Measurements from ENCODE around the gene KCNT1. TPM values are rescaled to one million over a fixed set of nuclear protein-coding genes. Genes with fewer than 3 reads are reported as not detected.

KCNT1 gene
- total RNA-seq, 1 donor from 2014 or later = not detected

DNA sequence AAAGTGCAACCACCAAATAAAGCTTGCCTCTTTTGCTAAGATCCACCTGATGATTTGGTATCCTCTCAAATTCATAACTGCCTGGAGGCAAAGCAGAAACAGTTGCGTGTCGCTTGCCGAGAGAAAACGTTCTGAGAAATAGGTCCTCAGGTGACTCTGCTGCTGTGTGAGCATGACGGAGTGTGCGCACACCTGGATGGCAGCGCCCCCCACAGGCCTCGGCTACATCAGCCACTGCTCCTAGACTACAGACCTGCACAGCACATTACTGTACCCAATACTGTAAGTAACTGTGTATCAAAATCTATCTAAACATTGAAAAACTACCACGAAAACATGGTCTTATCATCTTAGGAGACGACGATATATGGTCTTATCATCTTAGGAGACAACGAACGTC is 117.9 kb downstream of the KCNT1 start:
- Histone ChIP-seq H3K36me3 (ENCODE audit: control insufficient read depth, insufficient read depth, low read length) (peaks cover 42% of the 10 kb centered on the region), H3K27me3 (ENCODE audit: control insufficient read depth, insufficient read depth, low read length) (no peaks in the 10 kb centered on the region), H3K4me3 (ENCODE audit: low read depth, low read length) (no peak overlapping the region)
- TF ChIP-seq, protein P1, sequence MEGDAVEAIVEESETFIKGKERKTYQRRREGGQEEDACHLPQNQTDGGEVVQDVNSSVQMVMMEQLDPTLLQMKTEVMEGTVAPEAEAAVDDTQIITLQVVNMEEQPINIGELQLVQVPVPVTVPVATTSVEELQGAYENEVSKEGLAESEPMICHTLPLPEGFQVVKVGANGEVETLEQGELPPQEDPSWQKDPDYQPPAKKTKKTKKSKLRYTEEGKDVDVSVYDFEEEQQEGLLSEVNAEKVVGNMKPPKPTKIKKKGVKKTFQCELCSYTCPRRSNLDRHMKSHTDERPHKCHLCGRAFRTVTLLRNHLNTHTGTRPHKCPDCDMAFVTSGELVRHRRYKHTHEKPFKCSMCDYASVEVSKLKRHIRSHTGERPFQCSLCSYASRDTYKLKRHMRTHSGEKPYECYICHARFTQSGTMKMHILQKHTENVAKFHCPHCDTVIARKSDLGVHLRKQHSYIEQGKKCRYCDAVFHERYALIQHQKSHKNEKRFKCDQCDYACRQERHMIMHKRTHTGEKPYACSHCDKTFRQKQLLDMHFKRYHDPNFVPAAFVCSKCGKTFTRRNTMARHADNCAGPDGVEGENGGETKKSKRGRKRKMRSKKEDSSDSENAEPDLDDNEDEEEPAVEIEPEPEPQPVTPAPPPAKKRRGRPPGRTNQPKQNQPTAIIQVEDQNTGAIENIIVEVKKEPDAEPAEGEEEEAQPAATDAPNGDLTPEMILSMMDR (IDR thresholded peaks at IDR 0.05; ENCODE audit: insufficient read depth, low read length, severe bottlenecking) = peak; percentile 4
- DNase-seq (ENCODE audit: low read depth) (no peak), FAIRE-seq (no peak)

DNA sequence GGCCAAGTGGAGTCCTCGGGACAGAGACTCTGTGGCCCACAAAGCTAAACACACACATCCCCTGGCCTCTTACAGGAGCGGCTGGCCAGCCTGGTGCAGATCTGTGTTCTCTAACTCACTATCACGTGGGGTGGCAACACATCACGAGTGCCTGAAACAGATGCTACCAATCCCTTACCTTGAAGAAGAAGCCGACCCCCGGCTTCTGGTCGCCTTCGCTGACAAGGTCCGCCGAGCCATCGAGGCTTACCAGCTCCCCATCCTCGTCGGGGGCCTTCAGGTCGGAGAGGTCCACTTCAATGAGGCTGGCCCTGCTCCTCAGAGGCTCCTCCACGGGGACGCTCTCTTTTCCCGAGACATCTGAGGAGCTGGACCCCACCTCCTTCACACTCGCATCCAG is 118.7 kb downstream of the KCNT1 start:
- Histone ChIP-seq H3K4me3 (ENCODE audit: low read depth, low read length) (no peak overlapping the region), H3K27me3 (ENCODE audit: control insufficient read depth, insufficient read depth, low read length) (no peaks in the 10 kb centered on the region), H3K36me3 (ENCODE audit: control insufficient read depth, insufficient read depth, low read length) (peaks cover 41% of the 10 kb centered on the region)
- DNase-seq (ENCODE audit: low read depth) (no peak), FAIRE-seq (no peak)
- TF ChIP-seq, protein P1 (IDR thresholded peaks at IDR 0.05; ENCODE audit: insufficient read depth, low read length, severe bottlenecking) = no peak

DNA sequence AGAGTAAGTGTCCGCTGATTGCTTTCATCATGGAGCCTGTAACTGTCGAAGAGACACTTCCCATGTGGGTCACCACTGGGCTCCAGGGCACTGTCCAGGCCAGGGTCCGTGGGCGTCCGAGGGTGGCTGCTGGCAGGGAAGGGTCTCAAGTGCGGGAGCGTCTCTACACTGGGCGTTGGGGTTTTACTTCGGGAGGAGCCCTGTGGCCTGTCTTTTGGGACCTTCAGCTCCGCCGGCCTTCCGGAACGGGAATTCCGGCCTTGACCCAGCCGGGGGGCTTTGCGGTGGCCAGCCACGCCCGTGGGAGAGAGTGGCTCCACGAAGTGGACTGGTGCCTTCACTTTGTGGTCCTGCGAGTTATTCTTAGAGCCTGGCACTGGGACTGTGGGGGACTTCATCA is 119.1 kb downstream of the KCNT1 start:
- peaks cover 38% of the 10 kb centered on the region for H3K36me3 ChIP-seq (ENCODE audit: control insufficient read depth, insufficient read depth, low read length)
- no peak overlapping the region for H3K4me3 ChIP-seq (ENCODE audit: low read depth, low read length)
- TF ChIP-seq, protein P1 (IDR thresholded peaks at IDR 0.05; ENCODE audit: insufficient read depth, low read length, severe bottlenecking) = no peak
- FAIRE-seq (no peak), DNase-seq (ENCODE audit: low read depth) (no peak)
- no peaks in the 10 kb centered on the region for H3K27me3 ChIP-seq (ENCODE audit: control insufficient read depth, insufficient read depth, low read length)

DNA sequence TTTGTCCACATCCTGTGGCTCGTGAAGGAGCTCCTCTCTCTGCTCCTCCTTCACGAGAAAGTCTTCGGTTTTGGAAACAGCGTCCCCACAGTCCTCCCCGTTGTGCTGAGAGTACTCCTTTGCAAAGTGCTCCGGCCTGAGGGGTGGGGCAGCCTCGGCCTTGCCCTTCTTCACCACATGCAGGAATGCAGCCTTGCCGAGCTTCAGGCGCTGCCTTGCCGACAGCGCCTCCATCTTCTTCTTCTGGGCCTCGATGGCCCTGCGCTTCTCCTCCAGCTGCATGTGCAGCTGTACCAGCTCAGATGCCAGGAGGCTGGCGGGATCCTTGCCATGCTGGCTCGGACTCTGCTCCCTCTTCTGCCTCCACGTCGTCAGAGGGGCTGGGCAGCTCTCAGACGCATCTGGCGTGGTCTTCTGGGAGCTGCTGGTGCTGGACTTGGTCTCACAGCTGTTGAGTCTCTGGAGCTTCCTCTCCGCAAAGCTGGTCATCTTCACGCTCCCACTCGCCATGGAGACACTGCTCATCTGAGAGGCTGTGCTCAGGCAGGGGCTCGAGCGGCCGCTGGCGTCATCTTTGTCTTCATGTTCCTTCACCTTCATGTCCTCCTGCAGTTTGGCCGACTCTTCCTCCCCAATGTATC is 119.9 kb downstream of the KCNT1 start:
- H3K36me3 ChIP-seq (ENCODE audit: control insufficient read depth, insufficient read depth, low read length) = peaks cover 33% of the 10 kb centered on the region
- no peaks in the 10 kb centered on the region for H3K27me3 ChIP-seq (ENCODE audit: control insufficient read depth, insufficient read depth, low read length)
- FAIRE-seq (peak; percentile 40), DNase-seq (ENCODE audit: low read depth) (no peak)
- TF ChIP-seq, protein P1 (IDR thresholded peaks at IDR 0.05; ENCODE audit: insufficient read depth, low read length, severe bottlenecking) = no peak
- no peak overlapping the region for H3K4me3 ChIP-seq (ENCODE audit: low read depth, low read length)

DNA sequence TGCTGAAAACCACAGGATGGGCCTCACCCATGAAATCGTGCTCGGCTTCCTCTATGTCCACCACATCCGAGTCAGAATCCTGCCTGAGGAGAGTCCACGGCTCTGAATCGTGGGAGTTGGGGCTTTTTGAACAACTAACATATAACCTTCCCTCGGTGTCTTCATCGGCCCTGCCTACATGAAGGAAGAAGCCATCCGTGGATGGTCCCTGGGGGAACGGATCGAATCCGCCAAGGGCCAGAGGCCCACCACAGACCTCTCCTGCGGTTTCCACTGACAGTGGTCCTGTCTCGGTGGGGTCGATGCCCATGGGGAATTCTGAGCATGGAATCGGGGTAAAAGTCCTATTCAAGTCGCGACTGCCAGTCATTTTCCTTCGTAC is 120.4 kb downstream of the KCNT1 start:
- DNase-seq (ENCODE audit: low read depth) (no peak), FAIRE-seq (no peak)
- no peak overlapping the region for H3K4me3 ChIP-seq (ENCODE audit: low read depth, low read length)
- TF ChIP-seq, protein P1 (IDR thresholded peaks at IDR 0.05; ENCODE audit: insufficient read depth, low read length, severe bottlenecking) = no peak
- H3K27me3 ChIP-seq (ENCODE audit: control insufficient read depth, insufficient read depth, low read length) = no peaks in the 10 kb centered on the region
- H3K36me3 ChIP-seq (ENCODE audit: control insufficient read depth, insufficient read depth, low read length) = peaks cover 30% of the 10 kb centered on the region

DNA sequence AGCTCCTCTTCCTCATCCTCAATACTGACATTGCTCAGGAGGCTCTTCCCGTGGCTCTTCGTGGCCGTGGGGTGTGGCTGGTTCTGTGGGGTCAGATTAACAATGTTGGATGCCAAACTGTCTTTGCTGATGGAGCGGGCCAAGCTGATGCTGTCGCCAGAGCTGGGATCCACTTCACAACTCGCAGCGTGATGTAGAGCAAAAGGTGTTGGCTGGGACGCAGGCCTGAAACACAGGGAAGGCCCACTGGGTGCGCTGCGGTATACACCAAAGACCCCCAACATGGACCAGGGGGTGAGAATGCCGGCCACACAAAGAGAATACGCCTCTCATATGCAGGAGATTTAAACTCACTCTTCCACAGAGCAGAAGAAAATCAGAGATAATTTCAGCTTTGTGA is 121.1 kb downstream of the KCNT1 start:
- FAIRE-seq (no peak), DNase-seq (ENCODE audit: low read depth) (no peak)
- Histone ChIP-seq H3K36me3 (ENCODE audit: control insufficient read depth, insufficient read depth, low read length) (peaks cover 26% of the 10 kb centered on the region), H3K4me3 (ENCODE audit: low read depth, low read length) (no peak overlapping the region), H3K27me3 (ENCODE audit: control insufficient read depth, insufficient read depth, low read length) (no peaks in the 10 kb centered on the region)
- TF ChIP-seq, protein P1 (IDR thresholded peaks at IDR 0.05; ENCODE audit: insufficient read depth, low read length, severe bottlenecking) = no peak

All from bronchial epithelial cell (primary cell).